NCI-H187 (cell line): ENCODE measurements around the gene PRELP.

Source experiments
- DNase-seq, 2 experiments: peaks; one replicate each; lab custom pipeline; 2025; lab: John Stamatoyannopoulos, UW

PRELP gene

GRCh38 chr1:203524152-203524551, 48.5 kb downstream of the PRELP start:
- DNase-seq = no peak

GRCh38 chr1:203524824-203525223, 49.2 kb downstream of the PRELP start:
- DNase-seq = no peak

GRCh38 chr1:203525685-203526084, 50.1 kb downstream of the PRELP start:
- DNase-seq = no peak

GRCh38 chr1:203526130-203526529, 50.5 kb downstream of the PRELP start:
- no peak for DNase-seq

GRCh38 chr1:203526572-203526971, 51.0 kb downstream of the PRELP start:
- no peak for DNase-seq

GRCh38 chr1:203527013-203527412, 51.4 kb downstream of the PRELP start:
- DNase-seq = no peak

GRCh38 chr1:203528063-203528462, 52.5 kb downstream of the PRELP start:
- DNase-seq = no peak

GRCh38 chr1:203528976-203529835, 53.6 kb downstream of the PRELP start:
- no peak for DNase-seq

GRCh38 chr1:203531063-203531462, 55.5 kb downstream of the PRELP start:
- no peak for DNase-seq

- DNase-seq = no peak
Measured at GRCh38 chr1:203534012-203534411, 58.4 kb downstream of the PRELP start.

GRCh38 chr1:203534526-203534925, 58.9 kb downstream of the PRELP start:
- no peak for DNase-seq

GRCh38 chr1:203536575-203536974, 61.0 kb downstream of the PRELP start:
- no peak for DNase-seq

GRCh38 chr1:203536980-203537455, 61.4 kb downstream of the PRELP start:
- no peak for DNase-seq

GRCh38 chr1:203537806-203538464, 62.3 kb downstream of the PRELP start:
- no peak for DNase-seq

GRCh38 chr1:203538726-203539125, 63.1 kb downstream of the PRELP start:
- no peak for DNase-seq

GRCh38 chr1:203539831-203540546, 64.4 kb downstream of the PRELP start:
- no peak for DNase-seq
